ENCODE results near the gene SMARCA4.

The SMARCA4 gene

GRCh38 chr19:10960314-10961072 lies at the start of gene SMARCA4:
Gene SMARCA4 (plus strand): TSS chr19:10961030. CDS start chr19:10984152, 23,122 bp downstream.
- peak; percentile 89 to 95 for DNase-seq

GRCh38 chr19:10911579-10912363 lies 49.1 kb upstream of the SMARCA4 start:
- no peak for DNase-seq

- no peak for DNase-seq
Measured at GRCh38 chr19:10912619-10913018, 48.2 kb upstream of the SMARCA4 start.

GRCh38 chr19:10913716-10914340 lies 47.0 kb upstream of the SMARCA4 start:
- DNase-seq: no peak

GRCh38 chr19:10915130-10916091 lies 45.4 kb upstream of the SMARCA4 start:
- no peak for DNase-seq

- DNase-seq: no peak
Measured at GRCh38 chr19:10916602-10917001, 44.2 kb upstream of the SMARCA4 start.

- DNase-seq: no peak
Measured at GRCh38 chr19:10918359-10918758, 42.5 kb upstream of the SMARCA4 start.

GRCh38 chr19:10919352-10920287 lies 41.2 kb upstream of the SMARCA4 start:
- DNase-seq: no peak

GRCh38 chr19:10920288-10920655 lies 40.6 kb upstream of the SMARCA4 start:
- no peak for DNase-seq

- DNase-seq: no peak
Measured at GRCh38 chr19:10920781-10921180, 40.0 kb upstream of the SMARCA4 start.

GRCh38 chr19:10921199-10921909 lies 39.5 kb upstream of the SMARCA4 start:
- no peak for DNase-seq

- no peak for DNase-seq
Measured at GRCh38 chr19:10921910-10922637, 38.8 kb upstream of the SMARCA4 start.

- DNase-seq: no peak
Measured at GRCh38 chr19:10922638-10923014, 38.2 kb upstream of the SMARCA4 start.

GRCh38 chr19:10923260-10924112 lies 37.3 kb upstream of the SMARCA4 start:
- no peak for DNase-seq

- no peak for DNase-seq
Measured at GRCh38 chr19:10924597-10924996, 36.2 kb upstream of the SMARCA4 start.

GRCh38 chr19:10927730-10928562 lies 32.9 kb upstream of the SMARCA4 start:
- DNase-seq: no peak

- peak; percentile 96 for DNase-seq
Measured at GRCh38 chr19:10928563-10929401, 32.0 kb upstream of the SMARCA4 start, which contains the start of the genes TIMM29 and YIPF2. Gene TIMM29 (plus strand): TSS chr19:10928811. CDS start chr19:10928823, 12 bp downstream. Gene YIPF2 (minus strand): TSS chr19:10928639. CDS start chr19:10928410, 229 bp downstream.

Data from NCI-H1930 (cell line).